Measurements from ENCODE around the gene DCHS2.

Gene DCHS2

GRCh38 chr4:154511548-154511947 lies 19.9 kb upstream of the DCHS2 start:
- H3K27ac ChIP-seq (ENCODE audit: low read length), result no peak overlapping the region
- no peaks in the 10 kb centered on the region for H3K27me3 ChIP-seq (ENCODE audit: low read depth, low read length)
- no peak overlapping the region for H3K4me3 ChIP-seq (ENCODE audit: low read depth in 1 of 2, low read length in 2 of 2)
- H3K36me3 ChIP-seq (ENCODE audit: control insufficient read depth in 1 of 2, insufficient read depth in 2 of 2, low read length in 2 of 2), result no peaks in the 10 kb centered on the region
- H3K9me3 ChIP-seq (ENCODE audit: control insufficient read depth in 1 of 2, low read length in 2 of 2), result no peaks in the 10 kb centered on the region
- no peaks in the 10 kb centered on the region for H3K4me1 ChIP-seq (ENCODE audit: control insufficient read depth in 1 of 2, insufficient read depth in 2 of 2, low read length in 2 of 2)

GRCh38 chr4:154507156-154507555 lies 15.6 kb upstream of the DCHS2 start:
- H3K27ac ChIP-seq (ENCODE audit: low read length), result no peak overlapping the region
- no peaks in the 10 kb centered on the region for H3K27me3 ChIP-seq (ENCODE audit: low read depth, low read length)
- H3K9me3 ChIP-seq (ENCODE audit: control insufficient read depth in 1 of 2, low read length in 2 of 2), result no peaks in the 10 kb centered on the region
- no peak overlapping the region for H3K4me3 ChIP-seq (ENCODE audit: low read depth in 1 of 2, low read length in 2 of 2)
- no peaks in the 10 kb centered on the region for H3K36me3 ChIP-seq (ENCODE audit: control insufficient read depth in 1 of 2, insufficient read depth in 2 of 2, low read length in 2 of 2)
- no peaks in the 10 kb centered on the region for H3K4me1 ChIP-seq (ENCODE audit: control insufficient read depth in 1 of 2, insufficient read depth in 2 of 2, low read length in 2 of 2)

- no peaks in the 10 kb centered on the region for H3K36me3 ChIP-seq (ENCODE audit: control insufficient read depth in 1 of 2, insufficient read depth in 2 of 2, low read length in 2 of 2)
- H3K4me3 ChIP-seq (ENCODE audit: low read depth in 1 of 2, low read length in 2 of 2), result no peak overlapping the region
- H3K9me3 ChIP-seq (ENCODE audit: control insufficient read depth in 1 of 2, low read length in 2 of 2), result no peaks in the 10 kb centered on the region
- no peak overlapping the region for H3K27ac ChIP-seq (ENCODE audit: low read length)
- H3K27me3 ChIP-seq (ENCODE audit: low read depth, low read length), result no peaks in the 10 kb centered on the region
- no peaks in the 10 kb centered on the region for H3K4me1 ChIP-seq (ENCODE audit: control insufficient read depth in 1 of 2, insufficient read depth in 2 of 2, low read length in 2 of 2)
Observed at GRCh38 chr4:154506253-154506652, 14.7 kb upstream of the DCHS2 start.

- Histone ChIP-seq H3K27me3 (ENCODE audit: low read depth, low read length) (no peaks in the 10 kb centered on the region), H3K4me1 (ENCODE audit: control insufficient read depth in 1 of 2, insufficient read depth in 2 of 2, low read length in 2 of 2) (no peaks in the 10 kb centered on the region), H3K36me3 (ENCODE audit: control insufficient read depth in 1 of 2, insufficient read depth in 2 of 2, low read length in 2 of 2) (no peaks in the 10 kb centered on the region), H3K27ac (ENCODE audit: low read length) (no peak overlapping the region), H3K9me3 (ENCODE audit: control insufficient read depth in 1 of 2, low read length in 2 of 2) (no peaks in the 10 kb centered on the region), H3K4me3 (ENCODE audit: low read depth in 1 of 2, low read length in 2 of 2) (no peak overlapping the region)
Observed at GRCh38 chr4:154503598-154503997, 12.0 kb upstream of the DCHS2 start.

- no peaks in the 10 kb centered on the region for H3K27me3 ChIP-seq (ENCODE audit: low read depth, low read length)
- H3K36me3 ChIP-seq (ENCODE audit: control insufficient read depth in 1 of 2, insufficient read depth in 2 of 2, low read length in 2 of 2), result no peaks in the 10 kb centered on the region
- H3K4me1 ChIP-seq (ENCODE audit: control insufficient read depth in 1 of 2, insufficient read depth in 2 of 2, low read length in 2 of 2), result no peaks in the 10 kb centered on the region
- H3K9me3 ChIP-seq (ENCODE audit: control insufficient read depth in 1 of 2, low read length in 2 of 2), result no peaks in the 10 kb centered on the region
- H3K4me3 ChIP-seq (ENCODE audit: low read depth in 1 of 2, low read length in 2 of 2), result no peak overlapping the region
- no peak overlapping the region for H3K27ac ChIP-seq (ENCODE audit: low read length)
Observed at GRCh38 chr4:154502111-154502510, 10.5 kb upstream of the DCHS2 start.

- no peaks in the 10 kb centered on the region for H3K36me3 ChIP-seq (ENCODE audit: control insufficient read depth in 1 of 2, insufficient read depth in 2 of 2, low read length in 2 of 2)
- H3K4me1 ChIP-seq (ENCODE audit: control insufficient read depth in 1 of 2, insufficient read depth in 2 of 2, low read length in 2 of 2), result no peaks in the 10 kb centered on the region
- H3K4me3 ChIP-seq (ENCODE audit: low read depth in 1 of 2, low read length in 2 of 2), result no peak overlapping the region
- H3K27ac ChIP-seq (ENCODE audit: low read length), result no peak overlapping the region
- no peaks in the 10 kb centered on the region for H3K9me3 ChIP-seq (ENCODE audit: control insufficient read depth in 1 of 2, low read length in 2 of 2)
- no peaks in the 10 kb centered on the region for H3K27me3 ChIP-seq (ENCODE audit: low read depth, low read length)
Observed at GRCh38 chr4:154497889-154498288, 6.3 kb upstream of the DCHS2 start.

GRCh38 chr4:154495867-154496266 lies 4.3 kb upstream of the DCHS2 start:
- H3K9me3 ChIP-seq (ENCODE audit: control insufficient read depth in 1 of 2, low read length in 2 of 2), result no peaks in the 10 kb centered on the region
- no peak overlapping the region for H3K27ac ChIP-seq (ENCODE audit: low read length)
- H3K36me3 ChIP-seq (ENCODE audit: control insufficient read depth in 1 of 2, insufficient read depth in 2 of 2, low read length in 2 of 2), result no peaks in the 10 kb centered on the region
- peaks cover 0 to 10% of the 10 kb centered on the region in 2 donors for H3K4me1 ChIP-seq (ENCODE audit: control insufficient read depth in 1 of 2, insufficient read depth in 2 of 2, low read length in 2 of 2)
- H3K27me3 ChIP-seq (ENCODE audit: low read depth, low read length), result peaks cover 5% of the 10 kb centered on the region
- H3K4me3 ChIP-seq (ENCODE audit: low read depth in 1 of 2, low read length in 2 of 2), result no peak overlapping the region

- H3K9me3 ChIP-seq (ENCODE audit: control insufficient read depth in 1 of 2, low read length in 2 of 2), result no peaks in the 10 kb centered on the region
- H3K27ac ChIP-seq (ENCODE audit: low read length), result no peak overlapping the region
- peak overlapping the region; percentile 39 to 64 for H3K4me3 ChIP-seq (ENCODE audit: low read depth in 1 of 2, low read length in 2 of 2)
- H3K4me1 ChIP-seq (ENCODE audit: control insufficient read depth in 1 of 2, insufficient read depth in 2 of 2, low read length in 2 of 2), result peaks cover 0 to 15% of the 10 kb centered on the region in 2 donors
- peaks cover 10% of the 10 kb centered on the region for H3K27me3 ChIP-seq (ENCODE audit: low read depth, low read length)
- H3K36me3 ChIP-seq (ENCODE audit: control insufficient read depth in 1 of 2, insufficient read depth in 2 of 2, low read length in 2 of 2), result no peaks in the 10 kb centered on the region
Observed at GRCh38 chr4:154492288-154492687, 689 bp upstream of the DCHS2 start.

- Histone ChIP-seq H3K27ac (ENCODE audit: low read length) (no peak overlapping the region), H3K27me3 (ENCODE audit: low read depth, low read length) (peaks cover 10% of the 10 kb centered on the region), H3K9me3 (ENCODE audit: control insufficient read depth in 1 of 2, low read length in 2 of 2) (no peaks in the 10 kb centered on the region), H3K4me1 (ENCODE audit: control insufficient read depth in 1 of 2, insufficient read depth in 2 of 2, low read length in 2 of 2) (peaks cover 0 to 15% of the 10 kb centered on the region in 2 donors), H3K4me3 (ENCODE audit: low read depth in 1 of 2, low read length in 2 of 2) (peak overlapping the region; percentile 52 to 64), H3K36me3 (ENCODE audit: control insufficient read depth in 1 of 2, insufficient read depth in 2 of 2, low read length in 2 of 2) (no peaks in the 10 kb centered on the region)
Observed at GRCh38 chr4:154490583-154491340, 837 bp downstream of the DCHS2 start.

GRCh38 chr4:154490234-154490582 lies 1.4 kb downstream of the DCHS2 start:
- Histone ChIP-seq H3K9me3 (ENCODE audit: control insufficient read depth in 1 of 2, low read length in 2 of 2) (no peaks in the 10 kb centered on the region), H3K27me3 (ENCODE audit: low read depth, low read length) (peaks cover 10% of the 10 kb centered on the region), H3K4me3 (ENCODE audit: low read depth in 1 of 2, low read length in 2 of 2) (peak overlapping the region in 1 of 2 donors; percentile 64), H3K36me3 (ENCODE audit: control insufficient read depth in 1 of 2, insufficient read depth in 2 of 2, low read length in 2 of 2) (no peaks in the 10 kb centered on the region), H3K4me1 (ENCODE audit: control insufficient read depth in 1 of 2, insufficient read depth in 2 of 2, low read length in 2 of 2) (peaks cover 0 to 15% of the 10 kb centered on the region in 2 donors), H3K27ac (ENCODE audit: low read length) (no peak overlapping the region)

GRCh38 chr4:154489558-154490233 lies 1.9 kb downstream of the DCHS2 start:
- Histone ChIP-seq H3K4me1 (ENCODE audit: control insufficient read depth in 1 of 2, insufficient read depth in 2 of 2, low read length in 2 of 2) (peaks cover 0 to 15% of the 10 kb centered on the region in 2 donors), H3K27me3 (ENCODE audit: low read depth, low read length) (peaks cover 10% of the 10 kb centered on the region), H3K4me3 (ENCODE audit: low read depth in 1 of 2, low read length in 2 of 2) (peak overlapping the region in 1 of 2 donors; percentile 64)

More at GRCh38 chr4:154489558-154490233, 1.9 kb downstream of the DCHS2 start:
- Histone ChIP-seq H3K9me3 (ENCODE audit: control insufficient read depth in 1 of 2, low read length in 2 of 2) (no peaks in the 10 kb centered on the region), H3K27ac (ENCODE audit: low read length) (no peak overlapping the region), H3K36me3 (ENCODE audit: control insufficient read depth in 1 of 2, insufficient read depth in 2 of 2, low read length in 2 of 2) (no peaks in the 10 kb centered on the region)

Measured in muscle layer of duodenum (tissue), 2 donors.